ENCODE measurements around the gene FAM170B. TPM values are rescaled to one million over a fixed set of nuclear protein-coding genes. Genes with fewer than 3 reads are reported as not detected.

FAM170B gene
- total RNA-seq, 1 experiment from 2014 or later: not detected

DNA sequence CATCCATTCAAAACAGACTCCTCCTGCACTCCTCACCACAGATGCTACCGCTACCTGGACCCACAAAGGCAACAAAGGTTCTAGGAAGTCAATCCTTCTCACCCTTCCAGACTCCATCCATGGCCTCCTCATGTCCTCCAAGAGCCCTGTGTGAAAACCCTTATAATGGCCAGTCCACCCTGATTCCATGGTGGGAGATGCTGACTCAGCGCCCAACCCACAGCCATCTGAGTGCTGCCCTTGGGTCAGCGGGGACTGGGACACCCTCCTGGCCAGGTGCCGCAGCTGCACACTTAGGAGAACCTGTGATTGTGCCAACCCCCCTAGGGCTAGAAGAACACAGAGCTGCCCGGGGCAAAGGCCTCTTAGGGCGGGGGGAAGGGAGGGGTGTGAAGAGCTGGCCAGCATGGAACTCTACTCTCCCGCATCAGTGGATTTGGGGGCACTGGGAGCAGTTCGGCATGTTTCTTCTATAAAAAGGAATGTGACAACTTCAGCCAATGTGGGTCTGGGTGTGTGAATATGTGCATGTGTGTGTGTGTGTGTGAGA lies 29.0 kb upstream of the FAM170B start:
- Histone ChIP-seq H3K9ac (ENCODE audit: low read length) (no peak overlapping the region), H3F3A (ENCODE audit: low read length, unreplicated experiment) (no peaks in the 10 kb centered on the region)

DNA sequence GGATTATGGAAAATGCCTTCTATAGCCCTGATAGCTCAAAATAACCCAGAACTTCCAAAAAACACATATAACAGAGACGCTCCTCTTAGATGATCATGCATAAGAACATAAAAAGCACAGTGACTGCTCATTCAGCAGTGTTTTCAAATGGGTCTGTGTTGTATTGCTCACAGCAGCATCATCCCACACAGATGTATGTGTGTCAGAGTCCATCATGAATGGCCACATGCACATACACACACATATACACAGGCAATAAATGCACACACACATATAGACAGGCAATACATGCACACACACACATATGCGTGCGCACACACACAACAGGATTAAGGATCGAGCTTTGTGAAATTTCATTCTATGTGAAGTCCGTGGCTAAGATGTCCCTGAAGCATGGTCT lies 28.2 kb upstream of the FAM170B start:
- Histone ChIP-seq H3K27ac (ENCODE audit: low read length) (no peak overlapping the region), H3K9me2 (replicated peaks; ENCODE audit: low read length) (no peaks in the 10 kb centered on the region), H3K9me3 (ENCODE audit: low read length) (no peaks in the 10 kb centered on the region), H3K4me1 (ENCODE audit: insufficient read depth, low read length) (peaks cover 12% of the 10 kb centered on the region; the same call in 1 of the 2 replicates), H4K20me1 (ENCODE audit: low read length) (no peaks in the 10 kb centered on the region), H3K36me3 (ENCODE audit: low read depth, low read length) (no peaks in the 10 kb centered on the region), H3K9ac (ENCODE audit: low read length) (no peak overlapping the region), H3K27me3 (ENCODE audit: low read length) (peaks cover 27% of the 10 kb centered on the region), H3K79me2 (ENCODE audit: low read length) (no peaks in the 10 kb centered on the region), H3K4me2 (ENCODE audit: low read length) (peak overlapping the region; percentile 8; the same call in 1 of the 2 replicates), H2AFZ (ENCODE audit: low read length) (no peak overlapping the region), H3K4me3 (ENCODE audit: low read length) (no peak overlapping the region), H3F3A (ENCODE audit: low read length, unreplicated experiment) (no peaks in the 10 kb centered on the region)
- DNase-seq (no peak), ATAC-seq (no peak)
- TF ChIP-seq, protein P1, sequence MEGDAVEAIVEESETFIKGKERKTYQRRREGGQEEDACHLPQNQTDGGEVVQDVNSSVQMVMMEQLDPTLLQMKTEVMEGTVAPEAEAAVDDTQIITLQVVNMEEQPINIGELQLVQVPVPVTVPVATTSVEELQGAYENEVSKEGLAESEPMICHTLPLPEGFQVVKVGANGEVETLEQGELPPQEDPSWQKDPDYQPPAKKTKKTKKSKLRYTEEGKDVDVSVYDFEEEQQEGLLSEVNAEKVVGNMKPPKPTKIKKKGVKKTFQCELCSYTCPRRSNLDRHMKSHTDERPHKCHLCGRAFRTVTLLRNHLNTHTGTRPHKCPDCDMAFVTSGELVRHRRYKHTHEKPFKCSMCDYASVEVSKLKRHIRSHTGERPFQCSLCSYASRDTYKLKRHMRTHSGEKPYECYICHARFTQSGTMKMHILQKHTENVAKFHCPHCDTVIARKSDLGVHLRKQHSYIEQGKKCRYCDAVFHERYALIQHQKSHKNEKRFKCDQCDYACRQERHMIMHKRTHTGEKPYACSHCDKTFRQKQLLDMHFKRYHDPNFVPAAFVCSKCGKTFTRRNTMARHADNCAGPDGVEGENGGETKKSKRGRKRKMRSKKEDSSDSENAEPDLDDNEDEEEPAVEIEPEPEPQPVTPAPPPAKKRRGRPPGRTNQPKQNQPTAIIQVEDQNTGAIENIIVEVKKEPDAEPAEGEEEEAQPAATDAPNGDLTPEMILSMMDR (conservative IDR thresholded peaks at IDR 0.05; ENCODE audit: low read depth, low read length): no peak
- no peak for TF ChIP-seq EZH2 (IDR thresholded peaks at IDR 0.05; ENCODE audit: low read length, unreplicated experiment)
- TF ChIP-seq EZH2phosphoT487 (IDR thresholded peaks at IDR 0.05; ENCODE audit: borderline replicate concordance, low read length): no peak
- BruUV-seq (replicated peaks): no TSS peak
- POLR2A ChIA-PET (ENCODE audit: unreplicated experiment): interaction anchor here (0.6 kb wide), 1 partner anchor 227 kb away, joined by 3 read pairs; no protein-coding TSS in a partner anchor
- CTCF ChIA-PET: interaction anchor here (0.6 to 1.1 kb wide), 5 partner anchors 154 to 506 kb away, joined by 6 to 8 read pairs (median 6); no protein-coding TSS in a partner anchor
- intact Hi-C loops (cut with micrococcal nuclease): loop anchor here (10.0 kb wide), 1 partner anchor 177 kb away; no protein-coding TSS in a partner anchor

More for the DNA sequence above, 29.0 kb upstream of the FAM170B start:
- H3K9me3 ChIP-seq (ENCODE audit: low read length): no peaks in the 10 kb centered on the region
- CTCF ChIA-PET: no interaction called here
- peaks cover 12% of the 10 kb centered on the region; the same call in 1 of the 2 replicates for H3K4me1 ChIP-seq (ENCODE audit: insufficient read depth, low read length)
- intact Hi-C loops (cut with micrococcal nuclease): loop anchor here (10.0 kb wide), 1 partner anchor 178 kb away; no protein-coding TSS in a partner anchor
- no peaks in the 10 kb centered on the region for H3K79me2 ChIP-seq (ENCODE audit: low read length)
- BruUV-seq (replicated peaks): no TSS peak
- no peak overlapping the region for H3K4me3 ChIP-seq (ENCODE audit: low read length)
- DNase-seq (no peak), ATAC-seq (no peak)
- H3K36me3 ChIP-seq (ENCODE audit: low read depth, low read length): no peaks in the 10 kb centered on the region
- H3K4me2 ChIP-seq (ENCODE audit: low read length): no peak overlapping the region
- H3K9me2 ChIP-seq (replicated peaks; ENCODE audit: low read length): no peaks in the 10 kb centered on the region
- H3K27me3 ChIP-seq (ENCODE audit: low read length): peaks cover 20% of the 10 kb centered on the region
- H3K27ac ChIP-seq (ENCODE audit: low read length): no peak overlapping the region
- H2AFZ ChIP-seq (ENCODE audit: low read length): no peak overlapping the region
- H4K20me1 ChIP-seq (ENCODE audit: low read length): no peaks in the 10 kb centered on the region
- no peak for TF ChIP-seq EZH2phosphoT487 (IDR thresholded peaks at IDR 0.05; ENCODE audit: borderline replicate concordance, low read length)
- TF ChIP-seq EZH2 (IDR thresholded peaks at IDR 0.05; ENCODE audit: low read length, unreplicated experiment): no peak
- TF ChIP-seq, protein P1 (conservative IDR thresholded peaks at IDR 0.05; ENCODE audit: low read depth, low read length): no peak
- POLR2A ChIA-PET (ENCODE audit: unreplicated experiment): no interaction called here

Data from PC-3 (cell line).